K562 (cell line): Measurements from ENCODE around the gene CNTRL. TPM values are rescaled to one million over a fixed set of nuclear protein-coding genes. Genes with fewer than 3 reads are reported as not detected.

Experiments
- ATAC-seq: fragments of 200-7000 bp; cut with Tn5 transposase; 3 replicates; pipeline ENCODE4 v1.9.1; 2020; ENCODE audit warnings: moderate library complexity
- BruUV-seq: library from RNA; stranded (reverse); fragments of 400-500 nt; replicated peaks from 2 replicates; lab custom pipeline; 2021; lab: Mats Ljungman, UMichigan
- CTCF ChIA-PET: fragments of 300-600 bp; formaldehyde crosslinking; extraction: SDS; loops from one replicate; lab custom pipeline; 2021; ENCODE audit warnings: low intra/inter-chr PET ratio; lab: Yijun Ruan, JAX
- POLR2A ChIA-PET: fragments of 300-600, 350-650 bp; sonication (Branson Sonifier 250); formaldehyde crosslinking; extraction: SDS; loops from one replicate; lab custom pipeline; 2021; ENCODE audit warnings: antibody characterized with exemption, inconsistent platforms; lab: Yijun Ruan, JAX
- DNase-seq, 4 experiments: peaks; one replicate each; pipeline versions ENCODE4 v3.0.0 to v3.0.0-alpha.2; 2011 to 2018; ENCODE audit warnings: low spot score in 3 of 4, mixed read lengths in 3 of 4; ENCODE audit errors: extremely low read depth in 1 of 4
- FAIRE-seq: peaks from 2 replicates; lab custom pipeline; 2011; peaks lifted over from hg19 to GRCh38; lab: Jason Lieb, UNC
- H2AFZ ChIP-seq: 2 replicates; pipeline ENCODE4 v1.6.0; 2011; ENCODE audit warnings: low read depth, low read length, control low read depth, inconsistent platforms
- H3K27ac ChIP-seq: fragments of 200-600 bp; 3 replicates; pipeline ENCODE4 v1.8.0; 2011; ENCODE audit warnings: low read depth, mild to moderate bottlenecking, control low read depth, inconsistent platforms, low read length, moderate library complexity, mixed read lengths; ENCODE audit errors: extremely low read depth
- H3K27me3 ChIP-seq, 2 experiments: fragments of 300-600 bp in 1 of 2; 2 replicates in 1 of 2; 3 replicates in 1 of 2; pipeline versions ENCODE4 v1.6.0 to v1.8.0; 2011; ENCODE audit warnings: inconsistent platforms in 2 of 2, low read length in 2 of 2, mild to moderate bottlenecking in 1 of 2, mixed read lengths in 1 of 2, moderate library complexity in 1 of 2; ENCODE audit not compliant: control insufficient read depth in 2 of 2, insufficient read depth in 2 of 2
- H3K36me3 ChIP-seq: fragments of 300-600 bp; 3 replicates; pipeline ENCODE4 v1.8.0; 2011; ENCODE audit warnings: mild to moderate bottlenecking, low read length, inconsistent platforms; ENCODE audit not compliant: control insufficient read depth, insufficient read depth
- H3K4me1 ChIP-seq, 2 experiments: fragments of 200-600 bp in 1 of 2; replicated peaks in 1 of 2; 2 replicates in 1 of 2; 3 replicates in 1 of 2; pipeline versions ENCODE4 v1.5.1 to v1.8.0; 2011; ENCODE audit warnings: inconsistent platforms in 2 of 2, low read length in 2 of 2, mild to moderate bottlenecking in 1 of 2, mixed read lengths in 1 of 2, moderate library complexity in 1 of 2; ENCODE audit not compliant: control insufficient read depth in 2 of 2, insufficient read depth in 2 of 2
- H3K4me2 ChIP-seq: 2 replicates; pipeline ENCODE4 v1.6.1; 2011; ENCODE audit warnings: low read length, control low read depth, inconsistent platforms, mixed read lengths; ENCODE audit not compliant: insufficient read depth
- H3K4me3 ChIP-seq: fragments of 200-600 bp; sonication (generic), shearing (Covaris generic); 2 replicates; pipeline ENCODE4 v1.5.1; 2016; ENCODE audit warnings: control low read depth, inconsistent platforms
- H3K79me2 ChIP-seq: fragments of 200-600 bp; 3 replicates; pipeline ENCODE4 v1.8.0; 2011; ENCODE audit warnings: low read length, inconsistent platforms; ENCODE audit not compliant: control insufficient read depth, insufficient read depth
- H3K9ac ChIP-seq, 2 experiments: 2 replicates each; pipeline versions ENCODE4 v1.6.0 to v1.6.1; 2011; ENCODE audit warnings: low read depth in 2 of 2, low read length in 2 of 2, control low read depth in 1 of 2, inconsistent platforms in 1 of 2, mild to moderate bottlenecking in 1 of 2, mixed read lengths in 1 of 2; ENCODE audit not compliant: insufficient read depth in 1 of 2
- H3K9me1 ChIP-seq: one replicate; pipeline ENCODE4 v1.6.0; 2011; ENCODE audit warnings: inconsistent platforms, mild to moderate bottlenecking, low read length, moderate library complexity; ENCODE audit not compliant: control insufficient read depth, insufficient read depth
- H3K9me3 ChIP-seq: replicated peaks from 2 replicates; pipeline ENCODE4 v1.5.1; 2011; ENCODE audit warnings: low read depth, low read length, inconsistent platforms; ENCODE audit not compliant: control insufficient read depth, insufficient read depth
- H4K20me1 ChIP-seq: replicated peaks from 2 replicates; pipeline ENCODE4 v1.6.1; 2011; ENCODE audit warnings: low read length, inconsistent platforms, mixed read lengths; ENCODE audit not compliant: control insufficient read depth, insufficient read depth
- CBX1 ChIP-seq: sonication (generic); IDR thresholded peaks from 2 replicates; pipeline ENCODE4 v1.6.1; 2016; ENCODE audit warnings: antibody characterized with exemption, low read depth, mild to moderate bottlenecking
- KAT7 ChIP-seq: sonication (generic); formaldehyde crosslinking; IDR thresholded peaks from 2 replicates; pipeline ENCODE4 v1.8.0; 2022; ENCODE audit warnings: missing genetic modification reagents, mild to moderate bottlenecking, borderline replicate concordance
- MTA2 ChIP-seq: fragments of 450-650 bp; IDR thresholded peaks from 2 replicates; pipeline ENCODE4 v1.6.1; 2016; ENCODE audit warnings: low read depth
- ZBTB1 ChIP-seq: sonication (generic); formaldehyde crosslinking; IDR thresholded peaks from 2 replicates; pipeline ENCODE4 v1.8.1; 2023; ENCODE audit warnings: missing genetic modification reagents, low read depth, mild to moderate bottlenecking, borderline replicate concordance
- ZNF431 ChIP-seq: sonication (generic); formaldehyde crosslinking; IDR thresholded peaks from 2 replicates; pipeline ENCODE4 v1.8.0; 2022; ENCODE audit warnings: mild to moderate bottlenecking, missing genetic modification reagents
- WGBS: fragments of 100-300 bp; shearing (Covaris generic); methylation state at CpG from one replicate; pipeline ENCODE4 v1.1.6; 2016; ENCODE audit warnings: low coverage, mixed read lengths; ENCODE audit not compliant: insufficient coverage; ENCODE audit errors: missing lambda C conversion rate; 5-methylcytosine and 5-hydroxymethylcytosine counted together
- in situ Hi-C: fragments of 300-500 bp; cut with MboI; formaldehyde crosslinking; loops from 4 replicates; pipeline ENCODE4 v1.15.0; 2018; ENCODE audit warnings: inconsistent platforms, mixed read lengths
- intact Hi-C: fragments of 100-400 bp; cut with micrococcal nuclease; formaldehyde crosslinking; loops from 2 replicates; pipeline ENCODE4 v1.14.2; 2022
- polyA plus RNA-seq, 8 experiments: library from polyadenylated mRNA; depleted of rRNA in 4 of 8; stranded (reverse) in 5 of 8; unstranded in 3 of 8; fragments of >200 nt; fragmentation: Nextera tagmentation in 2 of 8; fragmentation: Illumina TruSeq in 1 of 8; extraction: Ambion mirVana in 2 of 8; extraction: Trizol in 1 of 8; gene quantifications; 2 replicates each; pipeline versions ENCODE4 v1.2.1 to v1.2.3, GENCODE V29; 2011 to 2014; ENCODE audit warnings: inconsistent platforms in 1 of 8, missing spikeins in 1 of 8
- total RNA-seq, 7 experiments: library from RNA; depleted of rRNA in 6 of 7; stranded (reverse); fragments of >200 nt in 6 of 7; fragmentation: Illumina TruSeq in 2 of 7; extraction: Trizol in 2 of 7; gene quantifications; 2 replicates each; pipeline versions ENCODE4 v1.2.1 to v1.2.3, GENCODE V29; 2011 to 2021; ENCODE audit warnings: low replicate concordance in 1 of 7
- TF ChIP-seq, protein P1 (sequence below): fragments of 450-650 bp; formaldehyde crosslinking; IDR thresholded peaks from 2 replicates; pipeline ENCODE4 v1.4.0; 2022; ENCODE audit warnings: missing genetic modification characterization
- TF ChIP-seq, protein P2 (sequence below): fragments of 450-650 bp; conservative IDR thresholded peaks from 2 replicates; pipeline ENCODE4 v1.6.1; 2016; ENCODE audit warnings: missing genetic modification characterization, low read depth, mild to moderate bottlenecking, missing compliant biosample characterization, moderate library complexity
- TF ChIP-seq, protein P3 (sequence below): fragments of 200-400 bp; formaldehyde crosslinking; IDR thresholded peaks from 2 replicates; pipeline ENCODE4 v1.6.1; 2017; ENCODE audit warnings: mild to moderate bottlenecking, low read depth, low read length, moderate library complexity

The CNTRL gene
- total and polyA plus RNA-seq, 9 of the 15 experiments (the other 6 are each of a cell fraction or from before 2014, with no cell fraction given): 9.2 to 28.9 (median 20.5) TPM

DNA sequence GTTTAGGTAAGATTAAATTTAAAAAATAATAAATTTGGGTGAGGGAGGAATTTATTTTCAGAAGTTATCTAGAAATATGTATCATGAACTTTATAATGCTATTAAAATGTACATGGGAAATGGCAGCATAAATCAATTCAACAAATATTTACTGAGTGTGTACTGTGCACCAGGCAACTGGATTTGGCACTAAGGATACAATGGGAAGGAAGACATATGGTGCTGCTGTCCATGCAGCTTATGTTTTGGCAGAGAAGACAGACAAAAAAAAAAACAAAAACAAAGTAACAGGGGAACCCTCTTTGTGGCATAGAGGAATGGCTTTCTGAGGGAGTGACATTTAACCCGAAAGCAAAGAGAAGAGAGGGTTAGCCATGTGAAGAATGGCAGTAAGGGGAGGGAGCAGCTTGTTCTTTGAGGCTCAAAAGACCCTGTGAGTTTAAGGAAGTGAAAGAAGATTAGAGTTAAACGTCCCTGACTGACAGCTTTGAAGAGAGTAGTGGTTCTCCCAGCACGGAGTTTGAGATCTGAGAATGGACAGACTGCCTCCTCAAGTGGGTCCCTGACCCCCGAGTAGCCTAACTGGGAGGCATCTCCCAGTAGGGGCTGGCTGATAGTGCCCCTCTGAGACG, 23.9 kb downstream of the CNTRL start:
- no peaks in the 10 kb centered on the region for H3K79me2 ChIP-seq
- no peaks in the 10 kb centered on the region for H4K20me1 ChIP-seq
- intact Hi-C loops: no loop called here
- BruUV-seq: no TSS peak
- no peak overlapping the region for H3K4me3 ChIP-seq
- WGBS: 89% methylated on average over 5 of the region's 5 CpGs
- no peak overlapping the region for H2AFZ ChIP-seq
- DNase-seq: no peak
- in situ Hi-C loops: no loop called here
- ATAC-seq: no peak
- 0 out of 2 replicates have a peak, but pooled peaks cover 4% of the 10 kb centered on the region for H3K9me3 ChIP-seq
- POLR2A ChIA-PET: no interaction called here
- no peaks in the 10 kb centered on the region for H3K9me1 ChIP-seq
- TF ChIP-seq, protein P1, sequence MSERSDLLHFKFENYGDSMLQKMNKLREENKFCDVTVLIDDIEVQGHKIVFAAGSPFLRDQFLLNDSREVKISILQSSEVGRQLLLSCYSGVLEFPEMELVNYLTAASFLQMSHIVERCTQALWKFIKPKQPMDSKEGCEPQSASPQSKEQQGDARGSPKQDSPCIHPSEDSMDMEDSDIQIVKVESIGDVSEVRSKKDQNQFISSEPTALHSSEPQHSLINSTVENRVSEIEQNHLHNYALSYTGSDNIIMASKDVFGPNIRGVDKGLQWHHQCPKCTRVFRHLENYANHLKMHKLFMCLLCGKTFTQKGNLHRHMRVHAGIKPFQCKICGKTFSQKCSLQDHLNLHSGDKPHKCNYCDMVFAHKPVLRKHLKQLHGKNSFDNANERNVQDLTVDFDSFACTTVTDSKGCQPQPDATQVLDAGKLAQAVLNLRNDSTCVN (CRISPR knock-in tag): no peak
- TF ChIP-seq KAT7 (CRISPR knock-in tag) (no peak), ZNF431 (no peak), ZBTB1 (no peak), MTA2 (no peak), CBX1 (no peak)
- TF ChIP-seq, protein P2, sequence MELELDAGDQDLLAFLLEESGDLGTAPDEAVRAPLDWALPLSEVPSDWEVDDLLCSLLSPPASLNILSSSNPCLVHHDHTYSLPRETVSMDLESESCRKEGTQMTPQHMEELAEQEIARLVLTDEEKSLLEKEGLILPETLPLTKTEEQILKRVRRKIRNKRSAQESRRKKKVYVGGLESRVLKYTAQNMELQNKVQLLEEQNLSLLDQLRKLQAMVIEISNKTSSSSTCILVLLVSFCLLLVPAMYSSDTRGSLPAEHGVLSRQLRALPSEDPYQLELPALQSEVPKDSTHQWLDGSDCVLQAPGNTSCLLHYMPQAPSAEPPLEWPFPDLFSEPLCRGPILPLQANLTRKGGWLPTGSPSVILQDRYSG: no peak
- TF ChIP-seq, protein P3, sequence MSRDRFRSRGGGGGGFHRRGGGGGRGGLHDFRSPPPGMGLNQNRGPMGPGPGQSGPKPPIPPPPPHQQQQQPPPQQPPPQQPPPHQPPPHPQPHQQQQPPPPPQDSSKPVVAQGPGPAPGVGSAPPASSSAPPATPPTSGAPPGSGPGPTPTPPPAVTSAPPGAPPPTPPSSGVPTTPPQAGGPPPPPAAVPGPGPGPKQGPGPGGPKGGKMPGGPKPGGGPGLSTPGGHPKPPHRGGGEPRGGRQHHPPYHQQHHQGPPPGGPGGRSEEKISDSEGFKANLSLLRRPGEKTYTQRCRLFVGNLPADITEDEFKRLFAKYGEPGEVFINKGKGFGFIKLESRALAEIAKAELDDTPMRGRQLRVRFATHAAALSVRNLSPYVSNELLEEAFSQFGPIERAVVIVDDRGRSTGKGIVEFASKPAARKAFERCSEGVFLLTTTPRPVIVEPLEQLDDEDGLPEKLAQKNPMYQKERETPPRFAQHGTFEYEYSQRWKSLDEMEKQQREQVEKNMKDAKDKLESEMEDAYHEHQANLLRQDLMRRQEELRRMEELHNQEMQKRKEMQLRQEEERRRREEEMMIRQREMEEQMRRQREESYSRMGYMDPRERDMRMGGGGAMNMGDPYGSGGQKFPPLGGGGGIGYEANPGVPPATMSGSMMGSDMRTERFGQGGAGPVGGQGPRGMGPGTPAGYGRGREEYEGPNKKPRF: no peak
- TF ChIP-seq, all 486 proteins: peak for 0
- no peak for FAIRE-seq
- CTCF ChIA-PET: no interaction called here
- Histone ChIP-seq H3K9ac (no peak overlapping the region), H3K4me2 (no peak overlapping the region), H3K4me1 (no peaks in the 10 kb centered on the region), H3K27me3 (no peaks in the 10 kb centered on the region), H3K27ac (no peak overlapping the region), H3K36me3 (peaks cover 28% of the 10 kb centered on the region)
